Aorta (tissue), 5 donors: ENCODE measurements around the gene CASP10. TPM values are rescaled to one million over a fixed set of nuclear protein-coding genes. Genes with fewer than 3 reads are reported as not detected.
"Not testable (repeated sequence)": the region's sequence is repeated elsewhere in the genome, so short reads cannot be mapped to it uniquely, and the experiment has no call there.

Experiments
- ATAC-seq: fragments of 200-7000 bp; cut with Tn5 transposase; one replicate; pipeline ENCODE4 v1.9.1; 2022; ENCODE audit warnings: moderate library complexity; ENCODE audit not compliant: low FRiP score
- DNase-seq, 2 donors: peaks; one replicate each; pipeline ENCODE4 v3.0.0-alpha.2; 2020
- H3K27ac ChIP-seq, 2 donors: one replicate each; pipeline ENCODE4 v1.5.1; 2013; ENCODE audit warnings: low read length in 2 of 2, mild to moderate bottlenecking in 2 of 2, moderate library complexity in 2 of 2, control low read depth in 1 of 2, inconsistent platforms in 1 of 2, low read depth in 1 of 2
- H3K27me3 ChIP-seq, 2 donors: one replicate each; pipeline ENCODE4 v1.6.1; 2013; ENCODE audit warnings: control low read depth in 1 of 2, low read length in 1 of 2, mild to moderate bottlenecking in 1 of 2, moderate library complexity in 1 of 2; ENCODE audit not compliant: insufficient read depth in 2 of 2, control insufficient read depth in 1 of 2
- H3K36me3 ChIP-seq, 2 donors: one replicate each; pipeline ENCODE4 v1.6.1; 2013; ENCODE audit warnings: control low read depth in 1 of 2, low read length in 1 of 2, mild to moderate bottlenecking in 1 of 2; ENCODE audit not compliant: insufficient read depth in 2 of 2, control insufficient read depth in 1 of 2
- H3K4me1 ChIP-seq, 2 donors: one replicate each; pipeline ENCODE4 v1.6.1; 2013; ENCODE audit warnings: low read length in 2 of 2, control low read depth in 1 of 2, mild to moderate bottlenecking in 1 of 2, moderate library complexity in 1 of 2; ENCODE audit not compliant: insufficient read depth in 2 of 2, control insufficient read depth in 1 of 2
- H3K4me3 ChIP-seq, 2 donors: one replicate each; pipeline ENCODE4 v1.5.1; 2013; ENCODE audit warnings: low read length in 2 of 2, control low read depth in 1 of 2, mild to moderate bottlenecking in 1 of 2
- H3K9me3 ChIP-seq: one replicate; pipeline ENCODE4 v1.6.1; 2013; ENCODE audit warnings: mild to moderate bottlenecking, low read length; ENCODE audit not compliant: control insufficient read depth
- WGBS, 2 donors: extraction: QIAGEN DNeasy Blood & Tissue Kit; methylation state at CpG; one replicate each; pipeline ENCODE4 v1.1.7; 2013; 5-methylcytosine and 5-hydroxymethylcytosine counted together
- intact Hi-C, 2 donors: fragments of 100-400 bp; cut with DNase I; formaldehyde crosslinking; loops; one replicate each; pipeline versions ENCODE4 v1.14.2 to v1.15.0; 2022
- polyA plus RNA-seq, 2 donors: library from polyadenylated mRNA; stranded (reverse); fragments of 200-250 nt; gene quantifications; one replicate each; pipeline ENCODE4 v1.2.3, GENCODE V29; 2013
- total RNA-seq, 2 donors: library from RNA; stranded (reverse); fragmentation: NEBNext Ultra II Directional; extraction: Animal tissue kit (Norgen Biotek cat#: 25700); gene quantifications; one replicate each; pipeline ENCODE4 v1.2.1, GENCODE V29; 2021
- donor health status: healthy with polysubstance abuse.
- donor health status: Bipolar disorder and iron deficiency.
- donor health status: DM: no; HTN: no; CAD: no.
- donor health status: DM: no; HTN: no; CAD: no.
- donor health status: DM: yes; HTN: yes; CAD: no.

Gene CASP10
- total and polyA plus RNA-seq, 4 donors = 1.1 to 26.1 (median 5.7) TPM

DNA sequence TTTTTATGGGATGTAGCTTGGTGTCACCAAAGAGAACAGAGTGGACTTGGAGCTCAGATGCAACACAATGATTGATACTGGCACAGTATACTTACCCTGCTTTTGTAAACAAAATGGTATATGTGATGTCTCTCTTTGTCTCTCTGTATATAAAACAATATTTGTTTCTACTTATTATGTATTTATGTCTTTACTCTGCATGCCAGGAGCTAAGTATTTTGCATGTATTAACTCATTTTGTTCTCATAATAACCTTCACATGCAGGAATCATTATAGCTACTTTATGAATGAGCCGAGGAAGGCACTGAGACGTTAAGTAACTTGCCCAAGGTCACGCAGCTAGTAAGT lies 49.5 kb downstream of the CASP10 start:
- 65 to 87% methylated on average over 3 of the region's 3 CpGs for WGBS, 2 donors
- intact Hi-C loops = loop anchor here (5.0 to 10.0 kb wide), 4 partner anchors 130 to 472 kb away; partner anchors contain the start of genes STRADB (in 1 of the 2) and TRAK2 (in 1 of the 2)
- H3K4me3 ChIP-seq = no peak overlapping the region
- no peaks in the 10 kb centered on the region for H3K27me3 ChIP-seq
- H3K36me3 ChIP-seq = no peaks in the 10 kb centered on the region
- DNase-seq = no peak
- no peaks in the 10 kb centered on the region for H3K9me3 ChIP-seq
- H3K27ac ChIP-seq = no peak overlapping the region
- ATAC-seq = no peak
- no peaks in the 10 kb centered on the region for H3K4me1 ChIP-seq

DNA sequence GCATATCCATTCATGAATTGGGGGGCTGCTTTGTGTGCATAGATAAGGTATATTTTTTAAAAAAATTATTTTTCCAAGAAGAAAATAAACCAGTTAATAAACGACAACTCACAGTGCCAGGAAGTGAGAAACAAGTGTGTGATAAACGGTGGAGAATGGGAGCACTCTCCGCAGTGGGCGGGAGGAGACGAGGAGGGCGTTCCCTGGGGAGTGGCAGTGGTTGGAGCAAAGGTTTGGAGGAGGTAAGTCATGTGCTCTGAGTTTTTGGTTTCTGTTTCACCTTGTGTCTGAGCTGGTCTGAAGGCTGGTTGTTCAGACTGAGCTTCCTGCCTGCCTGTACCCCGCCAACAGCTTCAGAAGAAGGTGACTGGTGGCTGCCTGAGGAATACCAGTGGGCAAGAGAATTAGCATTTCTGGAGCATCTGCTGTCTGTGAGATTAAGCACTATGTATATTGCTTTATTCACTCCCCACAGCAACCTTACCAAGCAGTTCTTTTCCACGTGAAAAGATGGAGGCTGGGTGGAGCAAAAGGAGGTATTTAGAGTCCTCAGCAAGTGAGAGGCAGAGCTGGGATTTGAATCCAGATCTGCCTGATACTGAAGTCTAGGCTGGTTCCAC lies 50.4 kb downstream of the CASP10 start:
- 65 to 68% methylated on average over 8 of the region's 8 CpGs for WGBS, 2 donors
- ATAC-seq = peak; percentile 66
- H3K4me3 ChIP-seq = no peak overlapping the region

DNA sequence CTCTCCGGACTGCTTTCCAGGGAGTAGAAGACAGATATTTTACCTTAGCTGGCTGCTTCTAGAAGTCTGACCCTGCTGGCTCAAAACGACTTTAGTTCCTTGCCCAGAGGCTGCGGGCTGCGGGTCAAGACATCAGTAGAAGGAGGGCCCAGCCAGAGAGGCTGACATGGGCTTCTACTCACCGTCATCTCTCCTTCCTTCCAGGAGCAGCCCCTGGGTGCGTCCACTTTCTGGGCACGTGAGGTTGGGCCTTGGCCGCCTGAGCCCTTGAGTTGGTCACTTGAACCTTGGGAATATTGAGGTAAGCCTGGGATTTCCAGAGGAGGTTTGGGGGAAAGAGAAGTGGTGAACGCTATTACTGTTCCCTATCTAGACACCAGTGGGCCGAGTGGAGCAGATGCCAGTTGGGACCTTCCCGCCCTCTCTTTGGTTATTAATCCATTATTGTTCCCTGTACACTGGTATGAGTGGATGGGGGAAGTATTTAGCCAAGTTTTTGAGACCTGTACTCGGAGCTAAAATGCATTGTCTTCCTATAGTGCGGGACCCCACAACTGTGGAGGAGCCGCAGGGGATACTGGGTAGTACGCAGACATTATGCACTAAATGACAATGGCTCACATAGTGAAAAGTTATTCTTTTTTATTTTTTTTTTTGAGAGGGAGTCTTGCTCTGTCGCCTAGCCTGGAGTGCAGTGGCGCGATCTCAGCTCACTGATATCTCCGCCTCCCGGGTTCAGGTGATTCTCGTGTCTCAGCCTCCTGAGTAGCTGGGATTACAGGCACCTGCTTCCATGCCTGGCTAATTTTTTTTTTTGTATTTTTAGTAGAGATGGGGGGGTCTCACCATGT lies 51.1 kb downstream of the CASP10 start:
- DNase-seq (no peak), ATAC-seq (no peak)
- H3K4me3 ChIP-seq = no peak overlapping the region
- H3K27ac ChIP-seq = no peak overlapping the region
- H3K36me3 ChIP-seq = no peaks in the 10 kb centered on the region
- no peaks in the 10 kb centered on the region for H3K27me3 ChIP-seq
- no peaks in the 10 kb centered on the region for H3K9me3 ChIP-seq
- intact Hi-C loops = loop anchor here (5.0 to 10.0 kb wide), 4 partner anchors 128 to 471 kb away; partner anchors contain the start of genes STRADB (in 1 of the 2) and TRAK2 (in 1 of the 2)
- WGBS, 2 donors = 92 to 95% methylated on average over 21 of the region's 21 CpGs
- no peaks in the 10 kb centered on the region for H3K4me1 ChIP-seq

More for the DNA sequence above, 50.4 kb downstream of the CASP10 start:
- intact Hi-C loops = loop anchor here (5.0 to 10.0 kb wide), 4 partner anchors 129 to 471 kb away; partner anchors contain the start of genes STRADB (in 1 of the 2) and TRAK2 (in 1 of the 2)
- Histone ChIP-seq H3K9me3 (no peaks in the 10 kb centered on the region), H3K27ac (no peak overlapping the region), H3K4me1 (no peaks in the 10 kb centered on the region), H3K36me3 (no peaks in the 10 kb centered on the region), H3K27me3 (no peaks in the 10 kb centered on the region)
- peak; percentile 78 to 79 for DNase-seq

DNA sequence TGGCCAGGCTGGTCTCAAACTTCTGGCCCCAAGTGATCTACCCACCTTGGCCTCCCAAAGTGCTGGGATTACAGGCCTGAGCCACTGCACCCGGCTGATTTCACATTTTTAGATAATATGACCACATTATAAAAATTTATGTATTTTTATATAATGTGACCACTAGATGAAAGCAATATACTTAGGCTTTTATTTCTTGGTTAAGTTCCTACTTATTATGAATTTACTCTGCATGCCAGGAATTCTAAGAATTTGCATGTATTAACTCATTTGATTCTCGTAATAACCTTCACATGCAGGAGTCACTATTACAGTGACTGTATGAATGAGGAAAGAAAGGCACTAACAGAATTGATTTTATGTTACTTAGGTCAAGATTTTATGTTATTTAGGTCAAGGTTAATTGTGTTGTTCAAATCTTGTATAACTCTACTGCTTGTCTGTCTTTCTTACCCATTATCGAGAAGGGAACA lies 51.8 kb downstream of the CASP10 start:
- no peak for DNase-seq
- H3K36me3 ChIP-seq = no peaks in the 10 kb centered on the region
- no peaks in the 10 kb centered on the region for H3K4me1 ChIP-seq
- H3K9me3 ChIP-seq = no peaks in the 10 kb centered on the region
- WGBS, 2 donors = 62 to 68% methylated on average over 3 of the region's 3 CpGs
- ATAC-seq = no peak
- H3K27me3 ChIP-seq = no peaks in the 10 kb centered on the region
- intact Hi-C loops = loop anchor here (5.0 to 10.0 kb wide), 4 partner anchors 128 to 470 kb away; partner anchors contain the start of genes STRADB (in 1 of the 2) and TRAK2 (in 1 of the 2)
- no peak overlapping the region for H3K4me3 ChIP-seq
- no peak overlapping the region for H3K27ac ChIP-seq

DNA sequence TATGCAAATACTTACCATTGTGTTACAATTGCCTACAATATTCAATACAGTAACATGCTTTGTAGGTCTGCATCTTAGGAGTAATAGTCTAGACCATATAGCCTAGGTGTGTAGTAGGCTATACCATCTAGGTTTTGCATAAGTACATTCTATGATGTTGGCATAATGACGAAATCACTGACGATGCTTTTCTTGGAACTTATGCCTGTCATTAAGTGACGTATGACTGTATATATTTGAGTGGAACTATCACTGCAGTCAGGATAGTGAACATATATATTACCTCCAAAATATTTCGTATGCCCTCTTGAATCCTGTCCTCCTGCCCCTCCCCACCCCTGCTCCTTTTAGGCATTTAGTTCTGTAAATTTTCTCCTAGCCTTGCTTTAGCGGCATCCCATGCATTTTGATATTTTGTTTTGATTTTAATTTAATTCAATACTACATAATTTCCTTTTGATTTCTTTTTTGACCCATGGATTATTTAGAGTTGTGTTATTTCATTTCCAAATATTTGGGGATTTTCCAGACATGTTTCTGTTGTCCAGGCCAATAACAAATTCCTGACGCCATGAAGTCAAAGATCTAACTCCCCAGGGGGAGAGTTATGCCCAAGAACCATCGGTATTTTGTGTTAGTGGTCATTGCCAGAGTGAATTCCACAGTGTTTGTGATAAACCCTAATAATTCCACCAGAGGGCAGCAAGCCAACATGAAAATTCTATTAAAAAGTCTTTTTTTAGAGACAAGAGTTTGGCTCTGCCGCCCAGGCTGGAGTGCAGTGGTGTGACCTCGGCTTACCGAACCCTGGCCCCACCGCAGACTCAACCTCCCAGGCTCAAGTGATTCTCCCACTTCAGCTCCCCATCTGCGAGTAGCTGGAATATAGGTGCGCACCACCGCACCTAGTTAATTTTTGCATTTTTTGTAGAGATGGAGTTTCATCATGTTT lies 53.2 kb downstream of the CASP10 start:
- intact Hi-C loops = loop anchor here (2.0 to 10.0 kb wide), 5 partner anchors 126 to 469 kb away; partner anchors contain the start of genes STRADB (in 1 of the 2) and TRAK2 (in 1 of the 2)
- peak; percentile 87 for ATAC-seq
- Histone ChIP-seq H3K9me3 (no peaks in the 10 kb centered on the region), H3K27ac (no peak overlapping the region), H3K4me3 (no peak overlapping the region), H3K27me3 (no peaks in the 10 kb centered on the region), H3K4me1 (no peaks in the 10 kb centered on the region), H3K36me3 (no peaks in the 10 kb centered on the region)
- DNase-seq = peak; percentile 77 to 82
- 11 to 14% methylated on average over 14 of the region's 14 CpGs for WGBS, 2 donors

DNA sequence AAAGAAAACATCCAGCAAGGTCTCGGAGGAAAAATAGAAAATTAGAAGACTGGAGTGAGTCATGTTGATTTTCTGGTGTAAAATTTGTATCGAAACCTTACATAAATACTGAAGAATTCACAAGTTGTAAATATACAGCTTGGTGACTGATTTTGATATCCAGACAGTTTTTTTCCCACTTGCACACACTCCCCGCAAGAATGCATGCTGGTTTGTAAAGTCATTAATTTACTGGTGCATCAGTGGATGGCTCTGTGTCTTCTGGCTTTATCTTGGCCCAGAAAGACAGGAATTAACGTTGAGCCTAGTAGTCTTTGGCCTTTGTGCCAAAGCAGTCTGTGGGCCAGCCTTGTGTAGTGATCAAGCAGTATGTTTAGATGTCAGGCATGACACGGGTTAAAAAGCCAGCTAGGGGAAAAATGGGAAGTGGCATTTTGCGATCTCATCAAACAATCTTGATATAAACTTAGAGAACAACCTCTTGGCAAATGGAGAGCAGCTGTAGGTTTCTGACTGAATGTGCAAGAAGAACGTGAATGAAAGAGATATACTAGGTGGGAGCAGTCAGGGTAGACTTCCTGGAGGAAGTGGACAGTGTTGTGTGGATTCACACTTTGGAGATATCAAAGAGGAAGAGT lies 54.7 kb downstream of the CASP10 start:
- no peaks in the 10 kb centered on the region for H3K27me3 ChIP-seq
- H3K36me3 ChIP-seq = no peaks in the 10 kb centered on the region
- H3K4me3 ChIP-seq = no peak overlapping the region
- H3K9me3 ChIP-seq = no peaks in the 10 kb centered on the region
- H3K4me1 ChIP-seq = no peaks in the 10 kb centered on the region
- intact Hi-C loops = loop anchor here (2.0 to 10.0 kb wide), 5 partner anchors 125 to 467 kb away; partner anchors contain the start of genes STRADB (in 1 of the 2) and TRAK2 (in 1 of the 2)
- H3K27ac ChIP-seq = no peak overlapping the region
- DNase-seq (no peak), ATAC-seq (no peak)
- 37 to 39% methylated on average over 7 of the region's 7 CpGs for WGBS, 2 donors

DNA sequence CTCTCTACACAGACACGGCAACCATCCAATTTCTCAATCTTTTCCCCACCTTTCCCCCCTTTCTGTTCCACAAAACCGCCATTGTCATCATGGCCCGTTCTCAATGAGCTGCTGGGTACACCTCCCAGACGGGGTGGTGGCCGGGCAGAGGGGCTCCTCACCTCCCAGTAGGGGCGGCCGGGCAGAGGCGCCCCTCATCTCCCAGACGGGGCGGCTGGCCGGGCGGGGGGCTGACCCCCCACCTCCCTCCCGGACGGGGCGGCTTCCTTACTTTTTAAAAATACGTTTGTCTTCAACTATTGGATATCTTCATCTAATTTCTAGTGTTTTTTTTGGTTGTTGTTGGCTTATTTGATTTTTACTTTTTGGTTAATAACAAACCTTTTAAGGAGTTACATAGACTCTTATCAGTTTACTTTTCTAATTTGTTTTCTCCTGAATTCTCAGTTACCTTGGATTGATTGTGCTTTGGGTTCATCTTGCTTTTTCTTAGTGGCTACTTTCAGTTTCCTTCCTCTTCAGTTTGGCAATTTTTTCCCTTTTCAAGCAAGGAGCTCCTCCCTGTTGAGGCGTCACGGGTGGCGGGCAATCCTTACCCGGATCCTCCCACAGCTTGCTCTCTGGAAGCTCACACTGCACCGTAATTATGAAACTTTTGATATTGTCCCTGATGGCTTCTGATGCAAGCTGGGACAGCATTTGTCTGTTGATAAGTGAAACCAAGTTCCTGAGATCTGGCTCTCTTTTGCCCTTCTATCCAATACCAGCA lies 56.4 kb downstream of the CASP10 start:
- not testable (repeated sequence) for H3K27me3 ChIP-seq, H3K36me3 ChIP-seq, H3K4me1 ChIP-seq, H3K4me3 ChIP-seq, H3K27ac ChIP-seq, H3K9me3 ChIP-seq
- DNase-seq (peak; percentile 85 to 89), ATAC-seq (peak; percentile 85)
- intact Hi-C loops = loop anchor here (5.0 to 10.0 kb wide), 4 partner anchors 123 to 465 kb away; partner anchors contain the start of genes STRADB (in 1 of the 2) and TRAK2 (in 1 of the 2)
- WGBS, 2 donors = 93 to 95% methylated on average over 17 to 21 of the region's 21 CpGs
